ENCODE measurements around the gene OTOG.
"Not testable (repeated sequence)": the region's sequence is repeated elsewhere in the genome, so short reads cannot be mapped to it uniquely, and the experiment has no call there.

The OTOG gene

GRCh38 chr11:17607591-17608570 lies 60.8 kb downstream of the OTOG start:
- no peak for DNase-seq

GRCh38 chr11:17608821-17609220 lies 61.8 kb downstream of the OTOG start:
- no peak for DNase-seq

DNA sequence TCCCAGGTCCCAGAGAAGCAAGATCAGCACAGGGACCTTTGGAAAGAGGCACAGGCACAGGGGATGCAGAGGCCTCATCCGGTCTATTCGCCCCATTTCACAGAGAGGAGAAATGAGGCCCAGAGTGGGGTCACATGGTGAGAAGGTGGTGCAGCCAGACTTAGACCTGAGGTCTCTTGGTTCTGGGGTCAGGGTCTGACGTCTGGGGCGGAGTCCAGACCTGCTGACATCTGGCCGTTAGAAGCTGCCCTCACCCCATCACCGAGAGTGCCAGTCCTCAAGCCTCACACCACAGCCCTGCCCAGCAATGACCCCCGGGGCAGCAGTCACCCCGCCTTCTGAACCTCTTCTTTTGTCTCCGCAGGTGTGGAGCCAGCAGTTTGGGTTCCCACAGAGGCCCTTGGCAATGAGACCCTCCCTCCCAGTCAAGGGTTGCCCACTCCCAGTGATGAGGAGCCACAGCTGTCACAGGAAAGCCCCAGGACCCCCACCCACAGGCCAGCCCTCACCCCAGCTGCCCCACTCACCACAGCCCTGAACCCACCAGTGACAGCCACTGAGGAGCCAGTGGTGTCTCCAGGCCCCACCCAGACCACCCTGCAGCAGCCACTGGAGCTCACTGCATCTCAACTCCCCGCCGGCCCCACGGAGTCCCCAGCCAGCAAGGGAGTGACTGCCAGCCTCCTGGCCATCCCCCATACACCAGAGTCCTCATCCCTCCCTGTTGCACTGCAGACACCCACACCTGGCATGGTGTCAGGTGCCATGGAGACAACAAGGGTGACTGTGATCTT lies 62.4 kb downstream of the OTOG start:
- DNase-seq: no peak

- no peak for DNase-seq
Observed at GRCh38 chr11:17610085-17610894, 63.2 kb downstream of the OTOG start.

- no peak for DNase-seq
Observed at GRCh38 chr11:17611049-17611448, 64.0 kb downstream of the OTOG start.

DNA sequence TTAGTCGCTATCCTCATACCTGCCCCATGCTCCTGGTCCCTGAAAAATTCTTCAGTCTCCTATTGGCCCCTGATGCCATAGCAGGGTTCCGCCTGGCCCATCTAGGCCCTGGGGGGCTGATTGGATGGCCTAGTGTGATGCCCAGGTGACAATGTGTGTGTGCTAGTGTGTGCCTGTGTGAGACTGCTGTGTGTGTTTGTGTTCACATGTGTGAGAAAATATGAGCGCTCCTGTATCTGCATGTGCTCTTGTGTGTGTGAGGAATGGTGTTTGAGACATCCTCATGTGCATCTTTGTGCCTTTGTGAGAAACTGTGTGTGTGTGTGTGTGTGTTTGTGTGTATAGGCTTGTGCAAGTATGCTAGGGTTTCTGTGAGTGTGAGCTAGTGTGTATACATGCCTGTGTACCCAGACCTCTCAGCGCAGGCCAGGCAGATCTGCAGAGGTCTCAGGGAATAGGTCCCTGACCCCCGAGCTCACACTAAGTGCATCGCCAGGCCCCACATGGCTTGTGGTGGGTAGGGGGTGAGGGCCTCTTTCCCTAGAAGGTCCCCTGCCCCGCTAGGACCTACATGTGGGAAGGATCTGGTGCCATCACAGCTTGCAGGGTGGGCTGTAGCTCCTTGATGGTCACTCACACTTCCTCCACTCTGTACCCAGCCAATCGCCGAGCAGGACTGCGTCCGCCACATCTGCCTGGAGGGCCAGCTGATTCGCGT lies 64.6 kb downstream of the OTOG start:
- no peak for DNase-seq

DNA sequence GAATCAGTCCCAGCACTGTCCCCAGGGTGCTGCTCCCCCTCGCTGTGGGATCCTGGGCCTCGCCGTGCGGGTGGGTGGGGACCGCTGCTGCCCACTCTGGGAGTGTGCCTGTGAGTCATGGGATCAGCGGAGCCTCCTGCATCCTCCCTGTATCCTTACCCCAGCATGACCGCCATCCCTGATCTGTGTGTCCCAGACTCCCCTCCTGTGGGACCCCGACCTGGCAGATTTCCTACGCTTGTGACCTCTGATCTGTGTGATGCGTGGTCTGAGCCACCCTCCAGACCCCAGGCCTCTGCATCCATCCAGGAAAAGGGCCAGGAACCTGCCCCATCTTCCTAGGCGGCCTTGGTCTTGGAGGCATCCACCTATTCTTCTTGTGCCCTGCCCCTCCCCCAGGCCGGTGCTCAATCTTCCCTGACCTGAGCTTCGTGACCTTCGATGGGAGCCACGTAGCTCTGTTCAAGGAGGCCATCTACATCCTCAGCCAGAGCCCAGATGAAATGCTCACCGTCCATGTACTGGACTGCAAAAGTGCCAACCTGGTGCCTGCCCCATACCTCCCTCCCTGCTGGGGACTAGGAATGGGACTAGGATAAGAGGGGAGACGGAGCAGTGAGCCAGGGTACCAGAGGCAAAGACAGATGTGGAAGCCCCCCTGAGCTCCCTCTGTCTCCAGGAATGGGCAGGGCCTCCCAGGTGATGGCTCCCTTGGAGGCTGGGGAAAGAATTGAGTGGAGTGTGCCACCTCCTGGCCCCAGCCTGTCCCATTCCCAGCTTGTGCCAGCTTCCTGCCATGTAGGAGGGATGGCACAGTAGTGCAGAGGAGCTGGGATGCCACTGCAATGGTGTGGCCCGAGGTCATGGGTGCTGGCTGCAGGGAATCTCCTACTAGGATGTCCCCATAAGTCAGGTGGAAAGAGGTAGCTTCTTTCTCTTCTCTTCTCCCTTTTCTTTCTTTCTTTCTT lies 65.4 kb downstream of the OTOG start:
- DNase-seq: no peak

- no peak for DNase-seq
Observed at GRCh38 chr11:17613428-17613962, 66.4 kb downstream of the OTOG start.

DNA sequence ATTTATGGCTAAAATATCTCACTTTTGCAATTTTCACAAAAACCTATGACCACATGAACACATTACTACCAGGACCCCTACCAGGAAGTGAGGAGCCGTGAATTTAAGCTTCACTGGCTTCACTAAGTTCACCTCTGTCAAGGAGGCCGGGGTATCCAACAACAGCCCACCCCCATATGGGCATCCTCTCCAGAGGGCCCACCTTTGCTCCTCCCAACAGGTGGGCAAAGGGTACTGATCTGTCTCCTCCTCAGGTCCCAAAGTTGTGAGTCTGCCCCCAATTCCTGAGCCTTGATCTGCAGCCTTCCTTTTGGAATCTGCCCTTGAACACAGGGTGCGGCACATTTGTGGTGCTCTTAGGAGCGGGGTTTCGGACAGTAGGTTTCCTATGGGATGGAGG lies 66.9 kb downstream of the OTOG start:
- no peak for DNase-seq

- DNase-seq: not testable (repeated sequence)
Observed at GRCh38 chr11:17622711-17623110, 75.7 kb downstream of the OTOG start.

GRCh38 chr11:17629113-17629512 lies 82.1 kb downstream of the OTOG start:
- no peak for DNase-seq

GRCh38 chr11:17630936-17631335 lies 83.9 kb downstream of the OTOG start:
- DNase-seq: no peak

DNA sequence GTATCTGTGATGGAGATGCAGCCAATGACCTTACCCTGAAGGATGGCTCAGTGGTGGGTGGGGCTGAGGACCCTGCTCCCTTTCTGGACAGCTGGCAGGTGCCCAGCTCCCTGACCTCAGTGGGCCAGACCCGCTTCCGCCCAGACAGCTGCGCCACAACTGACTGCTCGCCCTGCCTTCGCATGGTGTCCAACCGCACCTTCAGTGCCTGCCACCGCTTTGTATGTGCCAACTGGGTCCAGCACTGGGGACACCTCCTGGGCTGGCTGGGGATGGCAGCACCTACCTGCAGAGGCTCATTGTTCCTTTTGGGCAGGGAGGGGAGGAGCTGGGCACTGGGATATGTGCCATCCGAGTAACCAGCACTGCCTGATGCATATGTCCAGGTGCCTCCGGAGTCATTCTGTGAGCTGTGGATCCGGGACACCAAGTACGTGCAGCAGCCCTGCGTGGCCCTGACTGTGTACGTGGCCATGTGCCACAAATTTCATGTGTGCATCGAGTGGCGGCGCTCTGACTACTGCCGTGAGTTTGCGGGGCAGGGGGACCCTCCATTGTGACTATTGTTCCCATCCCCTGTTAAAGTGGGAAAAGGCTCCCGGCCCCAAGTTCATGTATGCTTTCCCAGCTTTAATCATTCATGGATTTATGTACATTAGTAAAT lies 84.8 kb downstream of the OTOG start:
- no peak for DNase-seq

- DNase-seq: no peak
Observed at GRCh38 chr11:17633279-17633986, 86.4 kb downstream of the OTOG start.

DNA sequence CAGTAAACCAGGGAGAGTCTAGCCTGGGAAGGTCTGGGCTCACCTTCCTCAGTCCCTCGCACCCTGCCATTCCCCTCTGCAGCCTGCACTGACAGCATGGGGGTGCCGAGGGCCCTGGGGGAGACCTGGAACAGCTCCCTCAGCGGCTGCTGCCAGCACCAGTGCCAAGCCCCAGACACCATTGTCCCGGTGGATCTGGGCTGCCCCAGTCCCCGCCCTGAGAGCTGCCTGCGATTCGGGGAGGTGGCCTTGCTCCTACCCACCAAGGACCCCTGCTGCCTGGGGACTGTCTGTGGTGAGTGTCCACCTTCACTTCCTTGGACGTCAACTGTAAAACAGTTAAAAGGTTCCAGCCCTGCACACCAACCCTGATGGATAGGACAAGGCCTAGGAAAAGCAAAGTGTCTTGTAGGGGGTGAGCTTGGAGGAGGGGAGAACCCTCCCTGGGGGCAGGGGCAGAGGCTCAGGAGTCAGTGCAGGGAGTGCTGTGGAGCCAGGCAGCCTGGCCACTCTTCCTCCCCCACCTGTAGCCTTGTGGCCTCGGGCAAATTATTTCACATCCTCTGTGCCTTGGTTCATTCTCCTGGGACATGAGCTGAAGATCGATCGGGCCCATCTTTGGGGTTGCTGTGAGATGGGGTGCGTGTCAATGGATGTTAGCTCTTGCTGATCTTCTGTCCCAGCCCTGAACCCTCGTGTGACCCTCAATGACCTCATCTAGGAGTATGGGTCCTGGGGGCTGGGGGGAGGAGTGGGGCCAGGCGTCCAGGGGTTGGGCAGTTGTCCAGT lies 87.1 kb downstream of the OTOG start:
- no peak for DNase-seq

DNA sequence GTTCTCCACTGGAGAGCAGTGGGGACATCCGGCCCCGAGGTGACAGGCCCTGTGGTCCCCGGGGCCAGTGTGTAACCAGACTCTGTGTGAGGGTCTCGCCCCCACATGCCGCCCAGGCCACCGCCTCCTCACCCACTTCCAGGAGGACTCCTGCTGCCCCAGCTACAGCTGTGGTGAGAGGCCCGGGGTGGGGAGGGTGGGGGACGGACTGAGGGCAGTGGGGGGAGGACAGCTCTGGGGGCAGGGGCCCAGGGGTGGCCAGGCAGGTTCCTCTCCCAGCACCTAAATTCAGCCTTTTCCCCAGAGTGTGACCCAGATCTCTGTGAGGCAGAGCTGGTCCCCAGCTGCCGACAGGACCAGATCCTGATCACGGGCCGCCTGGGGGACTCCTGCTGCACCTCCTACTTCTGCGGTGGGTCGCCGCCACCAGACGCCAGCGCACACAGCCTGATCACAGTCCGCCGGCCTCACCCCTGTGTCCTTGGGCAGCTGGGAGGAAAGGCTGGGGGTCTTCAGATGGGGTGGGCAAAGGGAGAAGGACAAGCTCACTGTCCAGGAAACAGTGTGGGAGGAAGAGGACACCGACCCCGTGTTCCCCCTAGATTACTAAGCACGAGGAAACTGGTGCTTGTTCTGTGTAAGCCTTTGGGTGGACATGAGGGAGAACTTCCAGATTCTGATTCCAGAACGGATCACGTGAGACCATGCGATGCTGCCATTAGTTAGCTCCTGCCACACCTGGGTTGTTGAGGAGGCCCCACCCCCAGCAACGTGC lies 87.9 kb downstream of the OTOG start:
- DNase-seq: no peak

GRCh38 chr11:17635551-17635938 lies 88.5 kb downstream of the OTOG start:
- no peak for DNase-seq

GRCh38 chr11:17636721-17637120 lies 89.7 kb downstream of the OTOG start:
- no peak for DNase-seq

Data from NCI-H446 (cell line).